ENCODE data around the gene TSEN54.

The TSEN54 gene

GRCh38 chr17:75487351-75488070 lies 28.8 kb upstream of the TSEN54 start:
- H3K79me2 ChIP-seq (ENCODE audit: insufficient read depth, low read length), result no peaks in the 10 kb centered on the region
- TF ChIP-seq CTCF (IDR thresholded peaks at IDR 0.05; ENCODE audit: insufficient read depth, low read length, poor library complexity, severe bottlenecking), result no peak
- TF ChIP-seq EZH2phosphoT487 (conservative IDR thresholded peaks at IDR 0.05; ENCODE audit: low read length), result no peak
- H3K4me2 ChIP-seq (ENCODE audit: low read depth, low read length, poor library complexity, severe bottlenecking), result peak overlapping the region; percentile 37
- no peak overlapping the region for H3K4me3 ChIP-seq (ENCODE audit: insufficient read depth, low read length, poor library complexity, severe bottlenecking)
- H3K9ac ChIP-seq (ENCODE audit: low read length), result peak overlapping the region; percentile 11; the same call in 1 of the 2 replicates
- H3K27me3 ChIP-seq (ENCODE audit: low read length), result no peaks in the 10 kb centered on the region
- no peaks in the 10 kb centered on the region for H3K9me2 ChIP-seq (replicated peaks; ENCODE audit: insufficient read depth, low read length)
- H3K36me3 ChIP-seq (ENCODE audit: low read length), result no peaks in the 10 kb centered on the region
- H3K27ac ChIP-seq (ENCODE audit: low read depth, low read length), result peak overlapping the region; percentile 50
- peak overlapping the region; percentile 83 for H2AFZ ChIP-seq (ENCODE audit: low read depth, low read length, severe bottlenecking)
- H3K9me3 ChIP-seq (ENCODE audit: insufficient read depth, low read length), result no peaks in the 10 kb centered on the region
- peaks cover 4% of the 10 kb centered on the region; the same call in 1 of the 2 replicates for H3F3A ChIP-seq (ENCODE audit: insufficient read depth)
- no peaks in the 10 kb centered on the region for H4K20me1 ChIP-seq (ENCODE audit: low read depth, low read length)

GRCh38 chr17:75488693-75489510 lies 27.4 kb upstream of the TSEN54 start:
- Histone ChIP-seq H3K4me3 (ENCODE audit: insufficient read depth, low read length, poor library complexity, severe bottlenecking) (no peak overlapping the region), H4K20me1 (ENCODE audit: low read depth, low read length) (no peaks in the 10 kb centered on the region), H3K9me2 (replicated peaks; ENCODE audit: insufficient read depth, low read length) (no peaks in the 10 kb centered on the region), H3K27me3 (ENCODE audit: low read length) (no peaks in the 10 kb centered on the region), H3K36me3 (ENCODE audit: low read length) (no peaks in the 10 kb centered on the region), H3K9ac (ENCODE audit: low read length) (no peak overlapping the region), H3F3A (ENCODE audit: insufficient read depth) (peaks cover 4% of the 10 kb centered on the region; the same call in 1 of the 2 replicates), H3K79me2 (ENCODE audit: insufficient read depth, low read length) (no peaks in the 10 kb centered on the region), H3K9me3 (ENCODE audit: insufficient read depth, low read length) (no peaks in the 10 kb centered on the region), H3K27ac (ENCODE audit: low read depth, low read length) (no peak overlapping the region), H2AFZ (ENCODE audit: low read depth, low read length, severe bottlenecking) (no peak overlapping the region), H3K4me2 (ENCODE audit: low read depth, low read length, poor library complexity, severe bottlenecking) (no peak overlapping the region)
- TF ChIP-seq EZH2phosphoT487 (conservative IDR thresholded peaks at IDR 0.05; ENCODE audit: low read length) (no peak), CTCF (IDR thresholded peaks at IDR 0.05; ENCODE audit: insufficient read depth, low read length, poor library complexity, severe bottlenecking) (no peak)

GRCh38 chr17:75489511-75489955 lies 26.8 kb upstream of the TSEN54 start:
- no peak overlapping the region for H3K4me2 ChIP-seq (ENCODE audit: low read depth, low read length, poor library complexity, severe bottlenecking)
- H3K27me3 ChIP-seq (ENCODE audit: low read length), result no peaks in the 10 kb centered on the region
- H3K36me3 ChIP-seq (ENCODE audit: low read length), result no peaks in the 10 kb centered on the region
- H3F3A ChIP-seq (ENCODE audit: insufficient read depth), result peaks cover 4% of the 10 kb centered on the region; the same call in 1 of the 2 replicates
- H3K9ac ChIP-seq (ENCODE audit: low read length), result no peak overlapping the region
- TF ChIP-seq EZH2phosphoT487 (conservative IDR thresholded peaks at IDR 0.05; ENCODE audit: low read length), result no peak
- TF ChIP-seq CTCF (IDR thresholded peaks at IDR 0.05; ENCODE audit: insufficient read depth, low read length, poor library complexity, severe bottlenecking), result no peak
- H3K27ac ChIP-seq (ENCODE audit: low read depth, low read length), result no peak overlapping the region
- H3K79me2 ChIP-seq (ENCODE audit: insufficient read depth, low read length), result no peaks in the 10 kb centered on the region
- H3K9me3 ChIP-seq (ENCODE audit: insufficient read depth, low read length), result no peaks in the 10 kb centered on the region
- no peaks in the 10 kb centered on the region for H4K20me1 ChIP-seq (ENCODE audit: low read depth, low read length)
- no peak overlapping the region for H3K4me3 ChIP-seq (ENCODE audit: insufficient read depth, low read length, poor library complexity, severe bottlenecking)
- no peaks in the 10 kb centered on the region for H3K9me2 ChIP-seq (replicated peaks; ENCODE audit: insufficient read depth, low read length)
- H2AFZ ChIP-seq (ENCODE audit: low read depth, low read length, severe bottlenecking), result no peak overlapping the region
